A549 (cell line): Measurements from ENCODE around the gene TMC7. TPM values are rescaled to one million over a fixed set of nuclear protein-coding genes. Genes with fewer than 3 reads are reported as not detected.

Experiments
- ATAC-seq, 2 experiments: fragments of 200-7000 bp in 1 of 2; fragments of >200 bp in 1 of 2; cut with Nextera tagmentation in 1 of 2; cut with Tn5 transposase in 1 of 2; 3 replicates each; pipeline versions ENCODE4 v1.8.0 to v1.9.1; 2018 to 2020; ENCODE audit warnings: mild to moderate bottlenecking in 1 of 2, moderate library complexity in 1 of 2
- CTCF ChIA-PET: fragments of 300-600 bp; sonication (Branson Sonifier 250); formaldehyde crosslinking; extraction: SDS; loops from one replicate; lab custom pipeline; 2021; ENCODE audit warnings: antibody characterized with exemption, inconsistent platforms; lab: Yijun Ruan, JAX
- POLR2A ChIA-PET: fragments of 350-600 bp; formaldehyde crosslinking; extraction: SDS; loops from one replicate; lab custom pipeline; 2021; ENCODE audit warnings: antibody characterized with exemption, inconsistent platforms; lab: Yijun Ruan, JAX
- DNase-seq, 2 experiments: peaks; one replicate each; pipeline versions ENCODE4 v3.0.0 to v3.0.0-alpha.2; 2011 to 2016; ENCODE audit warnings: low read depth in 1 of 2, low spot score in 1 of 2
- FAIRE-seq: peaks from 2 replicates; lab custom pipeline; 2011; peaks lifted over from hg19 to GRCh38; lab: Jason Lieb, UNC
- H3K27ac ChIP-seq, 2 experiments: fragments of >200 bp; sonication (Bioruptor Twin); formaldehyde crosslinking; 3 replicates each; pipeline ENCODE4 v1.5.1; 2016 to 2017
- H3K4me1 ChIP-seq: fragments of >200 bp; sonication (Bioruptor Twin); formaldehyde crosslinking; 3 replicates; pipeline ENCODE4 v1.6.1; 2016
- H3K4me2 ChIP-seq: fragments of >200 bp; sonication (Bioruptor Twin); formaldehyde crosslinking; 3 replicates; pipeline ENCODE4 v1.6.1; 2016
- H3K4me3 ChIP-seq: fragments of >200 bp; sonication (Bioruptor Twin); formaldehyde crosslinking; 3 replicates; pipeline ENCODE4 v1.5.1; 2016
- H3K9me3 ChIP-seq: fragments of >200 bp; sonication (Bioruptor Twin); formaldehyde crosslinking; 3 replicates; pipeline ENCODE4 v1.6.1; 2016
- CBX2 ChIP-seq: fragments of 200-600 bp; sonication (generic); IDR thresholded peaks from 2 replicates; pipeline ENCODE4 v1.6.1; 2016; ENCODE audit warnings: low read depth, mild to moderate bottlenecking, borderline replicate concordance
- CHD2 ChIP-seq: fragments of 150-350 bp; IDR thresholded peaks from 2 replicates; pipeline ENCODE4 v1.6.1; 2014; ENCODE audit warnings: low read length; ENCODE audit not compliant: partially characterized antibody
- HOXB5 ChIP-seq: fragments of 250-450 bp; sonication (Bioruptor Pico); IDR thresholded peaks from 2 replicates; pipeline ENCODE4 v1.5.0; 2020; ENCODE audit warnings: mild to moderate bottlenecking, moderate library complexity
- JUN ChIP-seq, 2 experiments: fragments of >200 bp; sonication (Bioruptor Twin); formaldehyde crosslinking; IDR thresholded peaks; 2 replicates in 1 of 2; 3 replicates in 1 of 2; pipeline ENCODE4 v1.6.1; 2016 to 2017
- MAFK ChIP-seq: fragments of 450-650 bp; IDR thresholded peaks from 2 replicates; pipeline ENCODE4 v1.6.1; 2014; ENCODE audit not compliant: partially characterized antibody
- MYC ChIP-seq: IDR thresholded peaks from 2 replicates; pipeline ENCODE4 v1.6.1; 2012; ENCODE audit warnings: mild to moderate bottlenecking, inconsistent platforms, low read length, improper control_type of control experiment, borderline replicate concordance
- NPAS2 ChIP-seq: fragments of 250-450 bp; sonication (Bioruptor Pico); IDR thresholded peaks from 2 replicates; pipeline ENCODE4 v1.8.0; 2022; ENCODE audit warnings: mild to moderate bottlenecking, moderate library complexity, borderline replicate concordance
- RAD21 ChIP-seq, 2 experiments: fragments of >200 bp in 1 of 2; sonication (Bioruptor Twin) in 1 of 2; formaldehyde crosslinking in 1 of 2; IDR thresholded peaks in 1 of 2; conservative IDR thresholded peaks in 1 of 2; 2 replicates in 1 of 2; 3 replicates in 1 of 2; pipeline ENCODE4 v1.6.1; 2012 to 2018; ENCODE audit warnings: inconsistent platforms in 1 of 2
- RCOR1 ChIP-seq: fragments of 150-350 bp; IDR thresholded peaks from 2 replicates; pipeline ENCODE4 v1.6.1; 2014; ENCODE audit warnings: antibody characterized with exemption, low read length, low read depth
- SMC3 ChIP-seq: fragments of >200 bp; sonication (Bioruptor Twin); formaldehyde crosslinking; IDR thresholded peaks from 3 replicates; pipeline ENCODE4 v1.6.1; 2018; ENCODE audit warnings: inconsistent platforms
- TP53 ChIP-seq: fragments of 250-450 bp; sonication (Bioruptor Pico); IDR thresholded peaks from 2 replicates; pipeline ENCODE4 v1.5.0; 2021; ENCODE audit warnings: mild to moderate bottlenecking, moderate library complexity
- WGBS: methylation state at CpG from one replicate; pipeline ENCODE4 v1.1.6; 2017; ENCODE audit errors: missing lambda C conversion rate; 5-methylcytosine and 5-hydroxymethylcytosine counted together
- polyA plus RNA-seq, 4 experiments: library from polyadenylated mRNA; depleted of rRNA in 3 of 4; stranded (reverse); fragments of >200 nt; fragmentation: RNase III in 1 of 4; extraction: RNeasy Plus Mini Kit Qiagen cat#74134 plus additional on column Dnase treatment in 1 of 4; gene quantifications; 2 replicates in 3 of 4; 3 replicates in 1 of 4; pipeline ENCODE4 v1.2.3, GENCODE V29; 2011 to 2017
- TF ChIP-seq, protein P1 (sequence below): fragments of >200 bp; sonication (Bioruptor Twin); formaldehyde crosslinking; IDR thresholded peaks from 3 replicates; pipeline ENCODE4 v1.5.1; 2016
- TF ChIP-seq, protein P2 (sequence below): IDR thresholded peaks from 2 replicates; pipeline ENCODE4 v1.6.1; 2012
- TF ChIP-seq, protein P3 (sequence below): fragments of 450-650 bp; IDR thresholded peaks from 2 replicates; pipeline ENCODE4 v1.6.1; 2014; ENCODE audit warnings: antibody characterized with exemption
- TF ChIP-seq, protein P4 (sequence below): IDR thresholded peaks from 2 replicates; pipeline ENCODE4 v1.6.1; 2012

TMC7 gene
- polyA plus RNA-seq, 2 of the 4 experiments (the other 2 are of a cell fraction): 7.0 to 9.4 TPM

DNA sequence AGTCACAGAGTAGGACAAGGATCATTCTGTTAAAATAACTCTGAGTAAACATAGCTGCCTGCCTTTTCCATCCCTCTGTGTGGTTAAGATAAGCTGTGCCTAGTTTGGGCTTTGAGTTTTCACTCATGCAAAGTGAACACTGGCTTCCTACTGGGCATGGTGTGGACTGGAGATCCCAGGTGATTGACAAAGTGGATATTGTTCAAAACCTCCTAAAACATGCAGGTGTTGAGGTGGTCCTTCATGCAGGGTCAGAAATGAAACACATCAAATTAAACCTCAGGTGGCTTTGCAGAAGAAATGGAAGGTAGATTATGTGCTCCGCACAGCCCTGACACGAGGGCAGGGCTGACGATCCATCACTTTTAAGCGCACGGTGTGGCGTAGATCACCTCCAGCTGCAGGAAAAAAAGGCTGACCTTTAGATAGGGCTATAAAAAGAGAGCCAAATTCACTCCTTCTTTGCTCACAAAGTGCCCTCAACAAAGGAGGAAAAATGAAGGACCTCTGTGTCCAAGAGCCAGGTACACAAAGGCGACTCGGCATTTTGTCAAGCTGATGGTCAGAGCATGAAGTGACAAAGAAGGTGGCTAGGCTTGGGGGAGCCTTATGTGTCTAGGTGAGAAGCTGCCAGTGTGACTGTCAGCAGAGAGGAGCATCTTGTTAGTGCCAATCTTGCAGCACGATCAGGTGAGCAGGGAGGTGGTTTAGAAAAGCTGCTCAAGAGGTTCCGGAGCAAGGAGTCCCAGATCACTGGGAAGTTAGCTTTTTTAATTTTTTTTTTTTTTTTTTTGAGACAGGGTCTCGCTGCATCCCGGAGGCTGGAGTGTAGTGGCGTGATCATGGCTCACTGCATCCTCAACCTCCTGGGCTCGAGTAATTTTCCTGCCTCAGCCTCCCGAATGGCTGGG lies 110.2 kb downstream of the TMC7 start:
- peaks cover 38% of the 10 kb centered on the region for H3K4me1 ChIP-seq
- H3K9me3 ChIP-seq: peaks cover 4% of the 10 kb centered on the region; the same call in 2 of the 3 replicates
- peak overlapping the region; percentile 73 to 87; a peak in 5 of 6 replicates for H3K27ac ChIP-seq
- DNase-seq (no peak), FAIRE-seq (no peak), ATAC-seq (no peak)
- ChIA-PET POLR2A (interaction anchor here (0.7 to 2.2 kb wide), 8 partner anchors 18 to 339 kb away, joined by 3 to 16 read pairs (median 6); partner anchors contain the start of gene ITPRIPL2), CTCF (interaction anchor here (0.6 to 4.9 kb wide), 23 partner anchors 8 to 793 kb away, joined by 3 to 34 read pairs (median 5); partner anchors contain the start of gene ITPRIPL2)
- no peak overlapping the region for H3K4me3 ChIP-seq
- peak overlapping the region; percentile 67; the same call in 2 of the 3 replicates for H3K4me2 ChIP-seq
- 83% methylated on average over 15 of the region's 15 CpGs for WGBS
- no peak for TF ChIP-seq CBX2
- TF ChIP-seq RCOR1: no peak
- no peak for TF ChIP-seq CHD2
- TF ChIP-seq MAFK: peak; percentile 18
- TF ChIP-seq, all 56 proteins: peak for 1

DNA sequence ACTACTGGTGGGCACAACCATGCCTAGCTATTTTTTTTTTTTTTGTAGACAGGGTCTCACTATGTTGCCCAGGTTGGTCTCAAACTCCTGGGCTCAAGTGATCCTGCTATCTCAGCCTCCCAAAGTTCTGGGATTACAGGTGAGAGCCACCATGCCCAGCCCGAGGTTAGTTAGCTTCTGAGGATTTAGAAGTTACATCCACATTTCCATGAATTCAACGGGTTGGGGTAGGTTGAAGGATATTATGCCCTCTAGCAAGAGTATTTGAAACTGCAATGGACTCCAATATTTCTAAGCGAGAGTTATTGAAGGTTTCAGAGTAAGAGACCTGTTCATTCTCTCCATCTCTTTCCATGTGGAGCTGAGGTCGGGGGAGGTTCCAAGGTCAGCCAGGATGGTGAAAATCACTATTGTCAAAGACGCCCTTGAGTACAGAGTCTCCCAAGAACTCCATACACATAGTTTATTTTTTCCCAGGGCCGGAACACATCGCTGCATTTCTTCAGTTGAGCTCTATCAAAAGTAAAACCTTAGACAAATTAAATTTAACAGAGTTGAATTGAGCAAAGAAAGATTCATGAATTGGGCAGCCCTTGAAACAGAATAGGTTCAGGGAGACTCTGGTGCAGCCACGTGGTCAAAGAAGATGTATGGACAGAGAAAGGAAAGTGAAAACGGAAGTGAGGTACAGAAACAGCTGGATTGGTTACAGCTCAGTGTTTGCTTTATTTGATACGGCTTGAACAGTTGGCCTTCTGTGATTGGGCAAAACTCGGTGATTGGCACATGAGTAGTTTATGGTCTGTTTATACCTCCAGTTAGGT lies 111.0 kb downstream of the TMC7 start:
- TF ChIP-seq SMC3 (peak; percentile 39; the same call in 1 of the 3 replicates), CBX2 (no peak), TP53 (CRISPR knock-in tag) (0 out of 2 replicates have a peak, but pooled peaks have one; percentile 49), MYC (peak; percentile 74; the same call in 1 of the 2 replicates), RAD21 (conservative IDR thresholded peaks at IDR 0.05 in 1 of 2, IDR thresholded peaks at IDR 0.05 in 1 of 2) (peak; percentile 35 to 40; a peak in 3 of 5 replicates), NPAS2 (CRISPR knock-in tag) (no peak), JUN (IDR thresholded peaks at IDR 0.05) (peak in 1 of 2 experiments; percentile 28; a peak in 2 of 5 replicates), HOXB5 (no peak)
- TF ChIP-seq, protein P1, sequence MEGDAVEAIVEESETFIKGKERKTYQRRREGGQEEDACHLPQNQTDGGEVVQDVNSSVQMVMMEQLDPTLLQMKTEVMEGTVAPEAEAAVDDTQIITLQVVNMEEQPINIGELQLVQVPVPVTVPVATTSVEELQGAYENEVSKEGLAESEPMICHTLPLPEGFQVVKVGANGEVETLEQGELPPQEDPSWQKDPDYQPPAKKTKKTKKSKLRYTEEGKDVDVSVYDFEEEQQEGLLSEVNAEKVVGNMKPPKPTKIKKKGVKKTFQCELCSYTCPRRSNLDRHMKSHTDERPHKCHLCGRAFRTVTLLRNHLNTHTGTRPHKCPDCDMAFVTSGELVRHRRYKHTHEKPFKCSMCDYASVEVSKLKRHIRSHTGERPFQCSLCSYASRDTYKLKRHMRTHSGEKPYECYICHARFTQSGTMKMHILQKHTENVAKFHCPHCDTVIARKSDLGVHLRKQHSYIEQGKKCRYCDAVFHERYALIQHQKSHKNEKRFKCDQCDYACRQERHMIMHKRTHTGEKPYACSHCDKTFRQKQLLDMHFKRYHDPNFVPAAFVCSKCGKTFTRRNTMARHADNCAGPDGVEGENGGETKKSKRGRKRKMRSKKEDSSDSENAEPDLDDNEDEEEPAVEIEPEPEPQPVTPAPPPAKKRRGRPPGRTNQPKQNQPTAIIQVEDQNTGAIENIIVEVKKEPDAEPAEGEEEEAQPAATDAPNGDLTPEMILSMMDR: peak; percentile 50
- TF ChIP-seq, protein P2, sequence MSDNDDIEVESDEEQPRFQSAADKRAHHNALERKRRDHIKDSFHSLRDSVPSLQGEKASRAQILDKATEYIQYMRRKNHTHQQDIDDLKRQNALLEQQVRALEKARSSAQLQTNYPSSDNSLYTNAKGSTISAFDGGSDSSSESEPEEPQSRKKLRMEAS: peak; percentile 97
- TF ChIP-seq, protein P3, sequence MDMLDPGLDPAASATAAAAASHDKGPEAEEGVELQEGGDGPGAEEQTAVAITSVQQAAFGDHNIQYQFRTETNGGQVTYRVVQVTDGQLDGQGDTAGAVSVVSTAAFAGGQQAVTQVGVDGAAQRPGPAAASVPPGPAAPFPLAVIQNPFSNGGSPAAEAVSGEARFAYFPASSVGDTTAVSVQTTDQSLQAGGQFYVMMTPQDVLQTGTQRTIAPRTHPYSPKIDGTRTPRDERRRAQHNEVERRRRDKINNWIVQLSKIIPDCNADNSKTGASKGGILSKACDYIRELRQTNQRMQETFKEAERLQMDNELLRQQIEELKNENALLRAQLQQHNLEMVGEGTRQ: peak; percentile 72
- TF ChIP-seq, protein P4, sequence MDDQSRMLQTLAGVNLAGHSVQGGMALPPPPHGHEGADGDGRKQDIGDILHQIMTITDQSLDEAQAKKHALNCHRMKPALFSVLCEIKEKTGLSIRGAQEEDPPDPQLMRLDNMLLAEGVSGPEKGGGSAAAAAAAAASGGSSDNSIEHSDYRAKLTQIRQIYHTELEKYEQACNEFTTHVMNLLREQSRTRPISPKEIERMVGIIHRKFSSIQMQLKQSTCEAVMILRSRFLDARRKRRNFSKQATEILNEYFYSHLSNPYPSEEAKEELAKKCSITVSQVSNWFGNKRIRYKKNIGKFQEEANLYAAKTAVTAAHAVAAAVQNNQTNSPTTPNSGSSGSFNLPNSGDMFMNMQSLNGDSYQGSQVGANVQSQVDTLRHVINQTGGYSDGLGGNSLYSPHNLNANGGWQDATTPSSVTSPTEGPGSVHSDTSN: peak; percentile 83
- TF ChIP-seq, all 56 proteins: peak for 9
- Histone ChIP-seq H3K27ac (peak overlapping the region; percentile 73 to 87), H3K4me2 (peak overlapping the region; percentile 67), H3K4me1 (peaks cover 38% of the 10 kb centered on the region), H3K9me3 (peaks cover 4% of the 10 kb centered on the region; the same call in 2 of the 3 replicates), H3K4me3 (peak overlapping the region; percentile 33)
- ChIA-PET CTCF (interaction anchor here (0.6 to 4.9 kb wide), 27 partner anchors 9 to 792 kb away, joined by 3 to 34 read pairs (median 5); partner anchors contain the start of gene ITPRIPL2), POLR2A (interaction anchor here (0.6 to 2.2 kb wide), 10 partner anchors 8 to 429 kb away, joined by 3 to 16 read pairs (median 4); partner anchors contain the start of genes CCP110 and ITPRIPL2)
- DNase-seq (peak in 1 of 2 experiments; percentile 91), FAIRE-seq (peak; percentile 86), ATAC-seq (peak; percentile 91 to 94)
- 14% methylated on average over 11 of the region's 11 CpGs for WGBS
